Effector memory CD8-positive, alpha-beta T cell (primary cell): ENCODE data around the gene PTPN5.
"Not testable (repeated sequence)": the region's sequence is repeated elsewhere in the genome, so short reads cannot be mapped to it uniquely, and the experiment has no call there.

ENCODE experiments used
- ATAC-seq: fragments of 150-1000 bp; cut with Tn5 transposase; replicated peaks from 2 replicates; pipeline ENCODE4 v1.10.0; 2021; ENCODE audit warnings: mild to moderate bottlenecking, moderate library complexity
- DNase-seq, 3 experiments: peaks; one replicate each; pipeline ENCODE4 v3.0.0; 2021
- H3K27ac Mint-ChIP-seq, 2 donors: one replicate each; pipeline ENCODE4 v1.8.0; 2022; ENCODE audit warnings: mild to moderate bottlenecking in 2 of 2, mixed read lengths in 2 of 2, moderate library complexity in 2 of 2
- H3K27me3 Mint-ChIP-seq, 2 donors: one replicate each; pipeline ENCODE4 v1.8.0; 2022; ENCODE audit warnings: mixed read lengths in 2 of 2
- H3K36me3 Mint-ChIP-seq: one replicate; pipeline ENCODE4 v1.8.0; 2022; ENCODE audit warnings: mild to moderate bottlenecking, moderate library complexity, mixed read lengths; ENCODE audit not compliant: insufficient read depth
- H3K4me1 Mint-ChIP-seq, 2 donors: one replicate each; pipeline ENCODE4 v1.8.0; 2022; ENCODE audit warnings: low read depth in 2 of 2, mixed read lengths in 2 of 2
- H3K4me3 Mint-ChIP-seq, 2 donors: one replicate each; pipeline ENCODE4 v1.8.0; 2022; ENCODE audit warnings: mild to moderate bottlenecking in 2 of 2, mixed read lengths in 2 of 2, moderate library complexity in 2 of 2
- H3K9me3 Mint-ChIP-seq, 2 donors: one replicate each; pipeline ENCODE4 v1.8.0; 2022; ENCODE audit warnings: mixed read lengths in 2 of 2
- total RNA-seq, 9 experiments: gene quantifications; one replicate each; lab custom pipeline; 2026; lab: John Stamatoyannopoulos, UW

The PTPN5 gene
- total RNA-seq = 0 to 0.07 (median 0) reads per million in 9 experiments

DNA sequence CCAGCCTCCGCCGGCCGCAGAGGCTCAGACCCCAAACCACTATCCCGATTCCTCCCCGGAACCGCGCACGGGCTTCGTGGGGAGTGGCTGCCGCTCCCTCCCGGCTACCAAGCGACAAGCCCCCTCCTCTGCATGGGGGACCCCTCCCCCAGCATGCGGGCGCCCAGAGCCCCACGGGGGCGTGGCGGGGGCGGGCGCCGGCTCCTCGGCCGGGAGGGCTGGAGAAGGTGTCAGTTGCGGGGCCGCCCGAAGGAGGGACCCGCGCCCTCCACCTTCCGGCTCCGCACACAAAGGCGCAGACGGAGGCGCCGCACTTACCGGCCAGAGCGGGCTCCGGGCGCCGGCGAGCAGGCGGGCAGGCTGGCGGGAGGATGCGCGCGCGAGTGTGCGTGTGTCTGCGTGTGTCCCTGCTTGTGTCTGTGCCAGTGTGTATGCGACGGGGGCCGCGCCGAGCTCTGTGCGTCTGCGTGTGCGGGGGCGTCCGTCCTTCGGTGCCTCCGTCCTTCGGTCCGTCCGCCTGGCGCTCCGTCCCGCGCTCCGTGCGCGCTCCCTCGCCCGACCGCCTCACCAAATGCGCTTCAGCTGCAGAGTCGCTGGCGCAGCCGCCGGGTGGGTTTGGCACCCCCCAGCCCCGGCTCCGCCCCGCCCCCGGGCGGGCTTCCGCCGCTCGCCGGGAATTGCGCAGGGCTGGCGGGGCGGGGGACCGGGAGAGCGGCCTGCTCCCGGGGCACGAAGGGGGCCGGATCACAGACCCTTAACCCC is at the start of gene PTPN5:
PTPN5 (minus strand) TSS at position 592 of the 762 bp plus-strand sequence. CDS start 19,840 bp downstream, outside the sequence.
- Mint-ChIP-seq H3K27ac (no peak within 1 kb of the TSS), H3K27me3 (peaks cover 36 to 66% of the 10 kb centered on the region in 2 donors), H3K36me3 (no peaks in the 10 kb centered on the region), H3K9me3 (no peaks in the 10 kb centered on the region), H3K4me1 (peaks cover 0 to 4% of the 10 kb centered on the region in 2 donors), H3K4me3 (peak within 1 kb of the TSS in 1 of 2 donors; percentile 41)
- DNase-seq (no peak), ATAC-seq (no peak)

DNA sequence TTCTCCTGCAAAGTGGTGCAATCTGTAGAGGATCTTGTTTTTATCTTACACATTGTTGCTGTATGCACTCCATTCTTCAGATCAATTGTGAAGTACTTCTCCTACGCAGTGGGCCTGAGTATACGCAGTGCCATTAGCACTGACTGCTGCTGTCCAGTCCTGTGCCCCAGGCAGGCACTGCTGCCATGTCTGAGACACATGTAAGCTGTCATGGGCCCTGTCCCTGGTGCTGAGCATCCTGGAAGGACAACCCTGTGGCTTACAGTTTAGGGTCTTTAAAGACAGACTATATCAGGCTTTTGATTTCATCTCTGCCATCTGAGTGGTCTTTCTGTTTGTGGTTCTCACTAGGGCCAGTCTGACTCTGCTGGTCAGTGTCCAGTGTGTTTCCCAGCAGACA is 44.8 kb upstream of the PTPN5 start:
- peaks cover 5 to 9% of the 10 kb centered on the region in 2 donors for H3K9me3 Mint-ChIP-seq
- peaks cover 76 to 85% of the 10 kb centered on the region in 2 donors for H3K27me3 Mint-ChIP-seq
- H3K4me3 Mint-ChIP-seq = no peak overlapping the region
- no peaks in the 10 kb centered on the region for H3K4me1 Mint-ChIP-seq
- no peak overlapping the region for H3K27ac Mint-ChIP-seq
- ATAC-seq (no peak), DNase-seq (no peak)
- peaks cover 2% of the 10 kb centered on the region for H3K36me3 Mint-ChIP-seq

DNA sequence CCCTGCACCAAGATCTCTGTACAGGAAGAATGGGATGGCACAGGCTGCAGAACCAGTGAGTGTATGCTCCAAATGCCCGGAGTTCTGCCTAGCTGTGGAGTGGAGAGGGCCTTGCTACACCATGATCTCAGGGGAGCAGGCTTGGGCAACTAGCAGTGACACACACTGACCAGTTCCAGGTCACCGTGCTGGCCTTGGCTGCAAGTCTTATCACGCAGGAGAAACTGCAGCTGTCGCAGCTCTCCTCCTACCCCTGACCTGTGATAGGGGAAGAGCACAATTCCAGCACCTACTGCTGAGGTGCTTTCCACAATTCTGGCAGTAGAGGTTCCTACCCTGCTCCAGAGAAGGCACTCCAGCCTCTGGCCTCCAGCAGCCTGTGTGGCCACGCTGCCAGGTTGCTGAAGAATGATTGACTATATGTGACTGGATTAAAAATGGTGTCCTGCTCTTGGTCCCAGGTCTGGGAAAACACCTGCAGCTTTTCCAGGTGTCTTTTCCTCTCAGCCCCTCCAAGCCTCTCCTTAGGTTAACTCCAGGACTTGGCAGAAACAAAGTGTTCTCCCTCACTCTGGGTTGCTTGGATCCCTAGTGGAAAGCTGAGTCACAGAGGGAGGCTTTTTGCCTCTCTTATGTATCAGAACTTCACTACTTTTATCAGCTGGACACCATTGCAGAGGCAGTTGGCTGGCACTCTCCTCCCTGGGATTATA is 43.3 kb upstream of the PTPN5 start:
- H3K4me3 Mint-ChIP-seq = no peak overlapping the region
- H3K27me3 Mint-ChIP-seq = peaks cover 69 to 85% of the 10 kb centered on the region in 2 donors
- no peak overlapping the region for H3K27ac Mint-ChIP-seq
- H3K36me3 Mint-ChIP-seq = peaks cover 2% of the 10 kb centered on the region
- no peaks in the 10 kb centered on the region for H3K4me1 Mint-ChIP-seq
- ATAC-seq = no peak
- DNase-seq = no peak
- peaks cover 0 to 3% of the 10 kb centered on the region in 2 donors for H3K9me3 Mint-ChIP-seq

DNA sequence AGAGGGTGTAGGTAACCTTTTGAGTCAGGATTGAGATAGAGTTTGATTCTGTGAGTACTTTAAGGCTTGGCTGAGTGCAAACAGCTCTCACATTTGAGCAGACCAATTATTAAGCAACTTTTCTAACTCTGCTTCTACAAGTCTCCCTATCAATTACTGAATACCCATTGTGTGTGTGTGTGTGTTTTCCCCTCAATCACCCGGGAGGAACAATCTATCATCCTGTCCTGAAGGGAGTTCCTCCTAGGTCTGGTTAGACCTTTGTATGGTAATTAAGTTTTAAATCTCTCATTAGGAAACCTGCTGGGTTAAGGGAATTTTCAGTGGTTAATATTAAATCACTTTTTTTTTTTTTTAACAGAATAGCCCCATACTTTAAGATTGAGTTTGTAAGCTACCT is 28.6 kb upstream of the PTPN5 start:
- not testable (repeated sequence) for H3K36me3 Mint-ChIP-seq, H3K4me1 Mint-ChIP-seq, DNase-seq, H3K9me3 Mint-ChIP-seq, H3K27ac Mint-ChIP-seq, H3K4me3 Mint-ChIP-seq, ATAC-seq
- H3K27me3 Mint-ChIP-seq = peaks cover 36 to 57% of the 10 kb centered on the region in 2 donors

DNA sequence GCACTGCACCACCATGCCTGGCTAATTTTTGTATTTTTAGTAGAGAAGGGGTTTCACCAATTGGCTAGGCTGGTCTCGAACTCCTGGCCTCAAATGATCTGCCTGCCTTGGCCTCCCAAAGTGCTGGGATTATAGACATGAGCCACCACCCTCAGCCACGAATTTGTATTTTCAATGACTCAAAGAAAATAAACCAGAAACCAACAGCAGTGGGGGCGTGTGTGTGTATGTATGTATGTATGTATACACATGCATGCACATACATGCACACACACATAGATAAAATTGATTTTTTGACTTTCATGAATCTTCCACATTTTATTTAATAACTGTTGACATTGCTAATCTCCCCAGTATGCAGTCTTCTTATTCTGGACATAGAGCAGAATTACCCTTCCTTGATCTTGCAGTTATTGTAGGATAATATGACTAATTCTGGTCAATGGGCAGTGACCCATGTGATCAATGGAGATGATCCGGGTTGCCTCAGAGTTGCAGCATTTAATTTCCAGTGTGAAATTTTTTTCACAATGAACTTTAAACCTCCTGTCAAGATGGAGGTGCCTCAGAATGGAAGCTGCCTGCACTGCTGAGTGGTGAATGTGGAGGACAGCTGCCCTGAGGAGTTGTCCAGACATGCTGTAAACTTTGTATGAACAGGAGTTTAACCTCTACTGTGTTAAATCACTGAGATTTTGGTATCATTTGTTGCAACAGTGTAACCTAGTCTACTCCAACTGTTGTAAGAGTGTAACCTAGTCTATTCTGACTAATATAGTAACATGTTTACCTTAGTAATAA is 12.8 kb upstream of the PTPN5 start:
- H3K4me3 Mint-ChIP-seq = no peak overlapping the region
- no peak for DNase-seq
- peaks cover 2% of the 10 kb centered on the region for H3K36me3 Mint-ChIP-seq
- H3K4me1 Mint-ChIP-seq = no peaks in the 10 kb centered on the region
- no peak for ATAC-seq
- H3K9me3 Mint-ChIP-seq = no peaks in the 10 kb centered on the region
- H3K27me3 Mint-ChIP-seq = peaks cover 24 to 25% of the 10 kb centered on the region in 2 donors
- H3K27ac Mint-ChIP-seq = no peak overlapping the region

DNA sequence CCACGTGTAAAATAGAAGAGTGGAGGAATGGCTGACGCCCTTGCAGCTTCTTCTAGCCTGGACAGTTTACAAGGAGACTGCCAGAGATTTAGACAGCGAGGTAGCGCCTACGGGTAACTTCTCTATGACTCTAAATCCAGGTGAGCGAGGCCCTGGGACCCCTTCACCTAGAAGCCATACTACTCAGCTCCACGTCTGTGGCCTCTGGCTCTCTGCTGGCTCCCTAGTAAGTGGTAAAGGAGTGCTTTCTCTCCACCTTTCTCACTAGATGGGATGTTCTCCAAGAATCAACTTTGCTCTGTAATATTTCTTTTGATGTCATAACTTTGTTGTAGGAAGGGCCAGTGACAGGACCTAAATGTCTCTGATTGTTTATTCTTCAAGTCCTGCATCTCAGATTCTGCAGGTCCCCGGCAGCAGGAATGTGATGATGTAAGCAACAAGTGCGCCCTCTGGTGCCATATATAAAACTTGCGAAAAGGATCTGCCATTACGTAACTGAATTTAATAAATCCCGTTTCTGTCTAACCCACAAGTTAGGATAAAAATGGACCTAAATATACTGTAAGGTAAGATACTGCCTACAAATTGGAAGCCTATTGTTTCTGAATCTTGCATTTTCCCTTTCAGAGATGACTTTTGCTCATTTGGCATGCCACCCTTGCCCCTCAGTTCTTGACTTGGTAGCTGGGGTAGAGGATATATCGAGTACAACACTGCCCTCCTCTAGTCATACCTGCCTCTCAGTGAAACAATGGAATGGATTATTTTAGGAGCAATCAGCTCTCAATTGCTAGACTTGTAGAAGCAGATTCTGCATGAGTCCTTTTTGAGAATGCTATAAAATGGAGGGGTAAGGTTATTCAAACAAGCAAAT is 11.0 kb upstream of the PTPN5 start:
- peak; percentile 18 to 26 (median 21) for DNase-seq

DNA sequence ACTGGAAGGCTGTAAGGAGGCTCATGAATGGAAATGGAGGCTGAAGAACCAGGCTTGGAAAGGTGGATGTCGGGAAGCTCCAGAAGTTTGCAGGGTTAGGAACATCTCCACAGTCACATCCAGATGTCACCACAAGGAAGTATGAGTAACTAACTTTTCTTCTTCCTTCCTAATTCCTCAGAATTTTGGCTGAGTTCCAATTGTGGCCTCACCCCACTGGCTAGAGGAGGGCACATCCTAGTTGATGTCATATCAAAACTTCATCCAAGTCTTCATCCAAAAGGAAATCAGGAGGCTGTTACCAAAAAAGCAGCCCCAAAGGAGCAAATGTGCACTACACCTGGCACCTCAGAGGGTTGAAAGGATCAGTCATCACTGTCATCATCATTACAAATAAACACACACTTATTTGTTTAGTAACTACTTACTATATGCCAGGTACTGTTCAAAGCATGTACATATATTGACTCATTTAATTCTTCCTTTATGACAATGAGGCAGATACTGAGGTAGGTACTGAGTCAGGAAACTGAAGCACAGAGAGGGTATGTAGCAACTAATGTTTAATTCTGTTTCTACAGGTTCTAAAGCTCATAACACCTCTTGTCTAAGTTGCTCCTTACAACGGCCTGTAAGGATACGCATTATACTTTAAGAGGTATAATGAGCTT is 7.3 kb upstream of the PTPN5 start:
- no peak for ATAC-seq
- H3K9me3 Mint-ChIP-seq = no peaks in the 10 kb centered on the region
- peaks cover 2% of the 10 kb centered on the region for H3K36me3 Mint-ChIP-seq
- no peaks in the 10 kb centered on the region for H3K4me1 Mint-ChIP-seq
- no peak for DNase-seq
- no peak overlapping the region for H3K4me3 Mint-ChIP-seq
- H3K27me3 Mint-ChIP-seq = peaks cover 39 to 40% of the 10 kb centered on the region in 2 donors
- H3K27ac Mint-ChIP-seq = no peak overlapping the region

More for the DNA sequence above, 11.0 kb upstream of the PTPN5 start:
- Mint-ChIP-seq H3K36me3 (peaks cover 2% of the 10 kb centered on the region), H3K9me3 (no peaks in the 10 kb centered on the region), H3K4me3 (no peak overlapping the region), H3K27me3 (peaks cover 20 to 31% of the 10 kb centered on the region in 2 donors), H3K4me1 (no peaks in the 10 kb centered on the region), H3K27ac (no peak overlapping the region)
- ATAC-seq = no peak

DNA sequence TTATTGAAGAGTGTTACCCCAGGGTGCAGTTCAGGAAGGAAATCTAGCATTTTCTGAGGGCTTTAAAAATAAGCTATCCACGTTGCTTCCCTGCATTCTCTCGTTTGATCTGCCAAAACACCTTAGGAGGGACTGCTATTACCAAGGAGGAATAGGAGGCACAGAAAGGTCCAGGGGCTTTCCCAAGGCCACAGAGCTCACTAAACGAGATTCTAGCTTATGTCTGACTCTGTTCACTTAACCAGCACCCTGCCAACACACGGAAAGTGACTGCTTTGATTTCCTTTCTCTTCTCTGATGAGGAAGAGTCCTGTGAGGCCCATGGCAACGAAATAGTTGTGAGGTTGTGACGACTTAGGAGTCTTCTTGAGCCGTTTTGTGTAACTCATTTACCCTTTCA is 3.4 kb upstream of the PTPN5 start:
- Mint-ChIP-seq H3K9me3 (no peaks in the 10 kb centered on the region), H3K27ac (no peak overlapping the region), H3K36me3 (no peaks in the 10 kb centered on the region), H3K4me3 (no peak overlapping the region), H3K27me3 (peaks cover 46 to 70% of the 10 kb centered on the region in 2 donors), H3K4me1 (peaks cover 0 to 4% of the 10 kb centered on the region in 2 donors)
- ATAC-seq (no peak), DNase-seq (no peak)

DNA sequence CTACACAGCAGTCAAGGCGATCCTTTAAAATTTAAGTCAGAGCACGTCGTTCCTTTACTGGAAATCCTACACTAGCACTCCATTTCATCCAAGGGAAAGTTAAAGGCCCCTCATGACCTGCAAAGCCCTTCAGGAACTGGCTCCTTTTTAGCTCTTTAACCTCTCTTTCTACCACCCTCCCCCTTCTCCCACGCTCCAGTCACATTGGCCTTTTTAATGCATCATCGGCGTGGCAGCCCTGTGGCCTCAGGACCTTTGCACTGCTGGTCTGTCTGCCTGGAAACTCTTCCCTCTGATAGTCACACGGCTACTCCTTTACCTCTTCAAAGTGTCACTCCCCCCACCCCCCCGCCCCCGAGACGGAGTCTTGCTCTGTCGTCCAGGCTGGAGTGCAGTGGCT is 1.2 kb upstream of the PTPN5 start:
- Mint-ChIP-seq H3K27me3 (peaks cover 49 to 77% of the 10 kb centered on the region in 2 donors), H3K36me3 (no peaks in the 10 kb centered on the region), H3K27ac (no peak overlapping the region), H3K4me3 (peak overlapping the region in 1 of 2 donors; percentile 40), H3K4me1 (peaks cover 0 to 4% of the 10 kb centered on the region in 2 donors), H3K9me3 (no peaks in the 10 kb centered on the region)
- ATAC-seq (no peak), DNase-seq (no peak)

DNA sequence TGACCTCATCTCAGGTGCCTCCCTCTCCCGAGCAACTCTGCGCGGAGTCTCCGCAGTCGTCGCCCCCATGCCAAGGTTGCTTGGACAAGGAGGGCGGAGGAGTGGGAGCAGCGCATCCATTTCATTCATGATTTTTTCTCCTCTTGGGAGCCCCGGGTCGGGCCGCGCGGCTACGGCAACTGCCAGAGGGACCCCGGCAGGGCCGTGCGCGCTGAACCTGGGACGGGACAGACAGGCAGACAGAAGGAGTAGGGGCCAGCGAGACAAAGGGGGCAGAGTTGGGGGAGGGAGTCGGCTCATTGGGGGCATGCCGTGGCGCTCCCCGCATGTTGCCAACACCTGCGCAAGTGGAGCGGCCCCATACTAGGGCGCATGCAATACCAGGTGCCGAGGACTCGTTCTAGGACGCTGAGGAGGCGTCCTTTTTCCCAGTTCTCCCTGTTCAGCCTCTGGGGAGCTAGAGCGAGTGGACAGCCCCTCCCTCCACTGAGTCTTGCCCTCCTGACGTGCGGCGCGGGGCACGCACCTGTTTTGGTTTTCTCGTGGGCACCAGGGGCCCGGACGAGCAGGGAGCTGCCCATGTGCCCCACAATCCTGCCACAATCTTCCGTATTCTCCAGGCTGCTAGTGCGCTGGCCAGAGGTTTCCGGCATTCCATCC is 501 bp upstream of the PTPN5 start:
- no peak overlapping the region for H3K27ac Mint-ChIP-seq
- H3K9me3 Mint-ChIP-seq = no peaks in the 10 kb centered on the region
- no peaks in the 10 kb centered on the region for H3K36me3 Mint-ChIP-seq
- H3K27me3 Mint-ChIP-seq = peaks cover 43 to 73% of the 10 kb centered on the region in 2 donors
- peaks cover 0 to 4% of the 10 kb centered on the region in 2 donors for H3K4me1 Mint-ChIP-seq
- ATAC-seq = no peak
- DNase-seq = no peak
- peak overlapping the region in 1 of 2 donors; percentile 41 for H3K4me3 Mint-ChIP-seq

DNA sequence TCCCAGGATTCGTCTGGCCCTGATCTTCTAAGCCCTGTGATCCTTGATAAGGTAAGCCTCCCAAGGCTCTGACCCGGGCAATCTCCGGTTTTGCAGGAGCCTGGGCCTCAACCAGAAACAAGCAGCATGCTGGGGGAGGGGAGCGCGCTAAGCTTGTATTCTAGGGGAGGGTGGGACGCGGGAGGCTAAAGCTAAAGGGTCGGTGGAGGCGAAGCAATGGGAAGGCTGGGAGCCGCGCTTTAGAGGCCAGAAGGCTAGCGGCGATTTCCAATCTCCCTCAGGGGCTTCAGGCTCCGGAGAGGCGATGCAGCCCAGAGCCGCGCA is 753 bp downstream of the PTPN5 start:
- peaks cover 0 to 4% of the 10 kb centered on the region in 2 donors for H3K4me1 Mint-ChIP-seq

DNA sequence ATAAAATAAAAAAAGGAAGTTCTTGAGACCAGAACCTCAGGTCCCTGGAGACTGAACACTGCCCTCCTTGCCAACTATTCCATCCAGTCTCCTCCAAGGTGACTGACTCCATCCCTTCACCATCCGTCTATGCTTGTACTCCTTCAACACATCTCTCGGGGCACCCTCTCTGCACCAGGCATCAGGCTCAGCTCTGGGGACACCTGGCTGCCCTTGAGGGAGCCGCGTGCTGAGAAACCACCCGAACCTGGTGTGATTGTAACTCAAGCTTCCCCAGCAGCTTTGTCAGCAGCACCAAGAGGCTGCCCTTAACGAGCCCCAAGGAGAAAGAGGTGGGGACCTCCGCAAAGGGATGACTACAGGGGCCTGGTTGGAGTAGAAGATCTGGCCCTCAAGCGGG is 1.7 kb downstream of the PTPN5 start:
- no peak for DNase-seq
- Mint-ChIP-seq H3K27me3 (peaks cover 34 to 62% of the 10 kb centered on the region in 2 donors), H3K9me3 (no peaks in the 10 kb centered on the region)

More for the DNA sequence above, 753 bp downstream of the PTPN5 start:
- peaks cover 36 to 66% of the 10 kb centered on the region in 2 donors for H3K27me3 Mint-ChIP-seq
- no peak overlapping the region for H3K27ac Mint-ChIP-seq
- H3K4me3 Mint-ChIP-seq = no peak overlapping the region
- no peaks in the 10 kb centered on the region for H3K9me3 Mint-ChIP-seq
- no peaks in the 10 kb centered on the region for H3K36me3 Mint-ChIP-seq
- ATAC-seq (no peak), DNase-seq (no peak)

More for the DNA sequence above, 1.7 kb downstream of the PTPN5 start:
- no peaks in the 10 kb centered on the region for H3K36me3 Mint-ChIP-seq
- H3K4me1 Mint-ChIP-seq = peaks cover 0 to 4% of the 10 kb centered on the region in 2 donors
- H3K27ac Mint-ChIP-seq = no peak overlapping the region
- H3K4me3 Mint-ChIP-seq = no peak overlapping the region
- no peak for ATAC-seq
